ENCODE data around the gene SERTAD1.

Gene SERTAD1

GRCh38 chr19:40379446-40380198 lies 46.2 kb downstream of the SERTAD1 start:
- TF ChIP-seq POLR2A (IDR thresholded peaks at IDR 0.05; ENCODE audit: extremely low read depth, insufficient read length) (no peak), CTCF (IDR thresholded peaks at IDR 0.05; ENCODE audit: low read depth, low read length) (no peak)

GRCh38 chr19:40378509-40378908 lies 47.3 kb downstream of the SERTAD1 start:
- no peak overlapping the region for H3K4me3 ChIP-seq (ENCODE audit: low read depth, low read length)
- TF ChIP-seq MAX (IDR thresholded peaks at IDR 0.05; ENCODE audit: low read depth, low read length) (no peak), POLR2A (IDR thresholded peaks at IDR 0.05; ENCODE audit: extremely low read depth, insufficient read length) (no peak)
- DNase-seq (ENCODE audit: low read depth) = no peak

More at GRCh38 chr19:40379446-40380198, 46.2 kb downstream of the SERTAD1 start:
- no peak overlapping the region for H3K4me3 ChIP-seq (ENCODE audit: low read depth, low read length)
- no peak for DNase-seq (ENCODE audit: low read depth)

GRCh38 chr19:40377876-40378385 lies 47.9 kb downstream of the SERTAD1 start:
- TF ChIP-seq POLR2A (IDR thresholded peaks at IDR 0.05; ENCODE audit: extremely low read depth, insufficient read length) (no peak), MYC (IDR thresholded peaks at IDR 0.05; ENCODE audit: low read depth, low read length) (no peak), MAX (IDR thresholded peaks at IDR 0.05; ENCODE audit: low read depth, low read length) (no peak), CTCF (IDR thresholded peaks at IDR 0.05; ENCODE audit: low read depth, low read length) (no peak)
- no peak for DNase-seq (ENCODE audit: low read depth)
- H3K4me3 ChIP-seq (ENCODE audit: low read depth, low read length) = no peak overlapping the region

GRCh38 chr19:40376286-40376862 lies 49.4 kb downstream of the SERTAD1 start:
- H3K4me3 ChIP-seq (ENCODE audit: low read depth, low read length) = no peak overlapping the region
- no peak for DNase-seq (ENCODE audit: low read depth)
- TF ChIP-seq CTCF (IDR thresholded peaks at IDR 0.05; ENCODE audit: low read depth, low read length) (no peak), MYC (IDR thresholded peaks at IDR 0.05; ENCODE audit: low read depth, low read length) (no peak), POLR2A (IDR thresholded peaks at IDR 0.05; ENCODE audit: extremely low read depth, insufficient read length) (no peak), MAX (IDR thresholded peaks at IDR 0.05; ENCODE audit: low read depth, low read length) (no peak)

- no peak for TF ChIP-seq MAX (IDR thresholded peaks at IDR 0.05; ENCODE audit: low read depth, low read length)
- TF ChIP-seq POLR2A (IDR thresholded peaks at IDR 0.05; ENCODE audit: extremely low read depth, insufficient read length) = no peak
- TF ChIP-seq MYC (IDR thresholded peaks at IDR 0.05; ENCODE audit: low read depth, low read length) = no peak
- TF ChIP-seq CTCF (IDR thresholded peaks at IDR 0.05; ENCODE audit: low read depth, low read length) = no peak
- no peak for DNase-seq (ENCODE audit: low read depth)
- no peak overlapping the region for H3K4me3 ChIP-seq (ENCODE audit: low read depth, low read length)
Observed at GRCh38 chr19:40374084-40374483, 51.7 kb downstream of the SERTAD1 start.

- no peak overlapping the region for H3K4me3 ChIP-seq (ENCODE audit: low read depth, low read length)
- TF ChIP-seq CTCF (IDR thresholded peaks at IDR 0.05; ENCODE audit: low read depth, low read length) = no peak
- no peak for TF ChIP-seq MAX (IDR thresholded peaks at IDR 0.05; ENCODE audit: low read depth, low read length)
- TF ChIP-seq MYC (IDR thresholded peaks at IDR 0.05; ENCODE audit: low read depth, low read length) = no peak
- TF ChIP-seq POLR2A (IDR thresholded peaks at IDR 0.05; ENCODE audit: extremely low read depth, insufficient read length) = no peak
- no peak for DNase-seq (ENCODE audit: low read depth)
Observed at GRCh38 chr19:40371802-40372122, 54.0 kb downstream of the SERTAD1 start.

All from NB4 (cell line).